Measurements from ENCODE around the gene EFNA5.

The EFNA5 gene

GRCh38 chr5:107477492-107477891, 193.2 kb downstream of the EFNA5 start:
- no peaks in the 10 kb centered on the region for H3K79me2 ChIP-seq (ENCODE audit: insufficient read depth, low read depth)
- H3K27me3 ChIP-seq (ENCODE audit: insufficient read depth, low read depth): no peaks in the 10 kb centered on the region
- no peaks in the 10 kb centered on the region for H3K36me3 ChIP-seq (ENCODE audit: insufficient read depth)
- H3K4me1 ChIP-seq (ENCODE audit: low read depth, poor library complexity, severe bottlenecking): no peaks in the 10 kb centered on the region
- no peaks in the 10 kb centered on the region for H4K20me1 ChIP-seq (ENCODE audit: insufficient read depth)
- H2AFZ ChIP-seq (ENCODE audit: low read depth): no peak overlapping the region
- no peak for TF ChIP-seq CTCF (conservative IDR thresholded peaks at IDR 0.05; ENCODE audit: low read depth, low read length)
- H3K4me3 ChIP-seq (IDR thresholded peaks at IDR 0.05; ENCODE audit: insufficient read depth, low read depth, low read length): no peak overlapping the region
- no peak overlapping the region for H3K9ac ChIP-seq
- H3K4me2 ChIP-seq: no peak overlapping the region
- H3K27ac ChIP-seq: no peak overlapping the region

- no peak overlapping the region for H3K4me2 ChIP-seq
- H3K36me3 ChIP-seq (ENCODE audit: insufficient read depth): no peaks in the 10 kb centered on the region
- no peak for TF ChIP-seq CTCF (conservative IDR thresholded peaks at IDR 0.05; ENCODE audit: low read depth, low read length)
- H2AFZ ChIP-seq (ENCODE audit: low read depth): no peak overlapping the region
- no peaks in the 10 kb centered on the region for H3K27me3 ChIP-seq (ENCODE audit: insufficient read depth, low read depth)
- no peak overlapping the region for H3K4me3 ChIP-seq (IDR thresholded peaks at IDR 0.05; ENCODE audit: insufficient read depth, low read depth, low read length)
- H3K79me2 ChIP-seq (ENCODE audit: insufficient read depth, low read depth): no peaks in the 10 kb centered on the region
- H4K20me1 ChIP-seq (ENCODE audit: insufficient read depth): no peaks in the 10 kb centered on the region
- no peaks in the 10 kb centered on the region for H3K4me1 ChIP-seq (ENCODE audit: low read depth, poor library complexity, severe bottlenecking)
- H3K27ac ChIP-seq: no peak overlapping the region
- no peak overlapping the region for H3K9ac ChIP-seq
Observed at GRCh38 chr5:107476783-107477182, 194.0 kb downstream of the EFNA5 start.

- no peaks in the 10 kb centered on the region for H3K27me3 ChIP-seq (ENCODE audit: insufficient read depth, low read depth)
- no peaks in the 10 kb centered on the region for H3K36me3 ChIP-seq (ENCODE audit: insufficient read depth)
- no peak overlapping the region for H2AFZ ChIP-seq (ENCODE audit: low read depth)
- no peak overlapping the region for H3K4me2 ChIP-seq
- H3K79me2 ChIP-seq (ENCODE audit: insufficient read depth, low read depth): no peaks in the 10 kb centered on the region
- no peak overlapping the region for H3K4me3 ChIP-seq (IDR thresholded peaks at IDR 0.05; ENCODE audit: insufficient read depth, low read depth, low read length)
- TF ChIP-seq CTCF (conservative IDR thresholded peaks at IDR 0.05; ENCODE audit: low read depth, low read length): no peak
- H3K9ac ChIP-seq: no peak overlapping the region
- no peaks in the 10 kb centered on the region for H3K4me1 ChIP-seq (ENCODE audit: low read depth, poor library complexity, severe bottlenecking)
- H3K27ac ChIP-seq: no peak overlapping the region
- no peaks in the 10 kb centered on the region for H4K20me1 ChIP-seq (ENCODE audit: insufficient read depth)
Observed at GRCh38 chr5:107474716-107475489, 195.8 kb downstream of the EFNA5 start.

GRCh38 chr5:107474361-107474715, 196.4 kb downstream of the EFNA5 start:
- Histone ChIP-seq H3K27ac (no peak overlapping the region), H3K27me3 (ENCODE audit: insufficient read depth, low read depth) (no peaks in the 10 kb centered on the region), H3K9ac (no peak overlapping the region), H3K4me3 (IDR thresholded peaks at IDR 0.05; ENCODE audit: insufficient read depth, low read depth, low read length) (no peak overlapping the region), H2AFZ (ENCODE audit: low read depth) (no peak overlapping the region), H3K79me2 (ENCODE audit: insufficient read depth, low read depth) (no peaks in the 10 kb centered on the region), H3K4me1 (ENCODE audit: low read depth, poor library complexity, severe bottlenecking) (no peaks in the 10 kb centered on the region), H3K36me3 (ENCODE audit: insufficient read depth) (no peaks in the 10 kb centered on the region), H3K4me2 (no peak overlapping the region), H4K20me1 (ENCODE audit: insufficient read depth) (no peaks in the 10 kb centered on the region)
- no peak for TF ChIP-seq CTCF (conservative IDR thresholded peaks at IDR 0.05; ENCODE audit: low read depth, low read length)
